K562 (cell line): Measurements from ENCODE around the gene GAPVD1. TPM values are rescaled to one million over a fixed set of nuclear protein-coding genes. Genes with fewer than 3 reads are reported as not detected.

Source experiments
- CEBPG ChIP-seq, 3 experiments: fragments of 200-800 bp in 1 of 3; sonication (Bioruptor generic) in 1 of 3; sonication (generic) in 1 of 3; formaldehyde crosslinking in 1 of 3; IDR thresholded peaks in 2 of 3; conservative IDR thresholded peaks in 1 of 3; 2 replicates each; pipeline versions ENCODE4 v1.6.1 to v1.8.0; 2016 to 2022; ENCODE audit warnings: missing compliant biosample characterization in 2 of 3, missing genetic modification characterization in 2 of 3, mild to moderate bottlenecking in 1 of 3, missing genetic modification reagents in 1 of 3
- ILF3 ChIP-seq: fragments of 450-650 bp; IDR thresholded peaks from 2 replicates; pipeline ENCODE4 v1.6.1; 2018; ENCODE audit warnings: antibody characterized with exemption, mild to moderate bottlenecking, moderate library complexity, borderline replicate concordance
- PHF21A ChIP-seq: fragments of 450-650 bp; IDR thresholded peaks from 2 replicates; pipeline ENCODE4 v1.6.1; 2017; ENCODE audit warnings: low read depth, borderline replicate concordance
- PRMT5 ChIP-seq: sonication (generic); formaldehyde crosslinking; IDR thresholded peaks from 2 replicates; pipeline ENCODE4 v1.5.0; 2020; ENCODE audit warnings: missing genetic modification reagents
- RB1 ChIP-seq: fragments of 450-650 bp; IDR thresholded peaks from 2 replicates; pipeline ENCODE4 v1.6.1; 2017; ENCODE audit warnings: low read depth, mild to moderate bottlenecking
- SAFB ChIP-seq: fragments of 200-400 bp; formaldehyde crosslinking; IDR thresholded peaks from 2 replicates; pipeline ENCODE4 v1.6.1; 2017; ENCODE audit warnings: low read depth, low read length, borderline replicate concordance
- SAP30 ChIP-seq: fragments of 200-600 bp; sonication (generic); IDR thresholded peaks from 2 replicates; pipeline ENCODE4 v1.6.1; 2012; ENCODE audit warnings: borderline replicate concordance, low read depth, mild to moderate bottlenecking, moderate library complexity, low read length, control low read depth, inconsistent platforms; ENCODE audit not compliant: insufficient read depth, poor library complexity, severe bottlenecking
- SP2 ChIP-seq: IDR thresholded peaks from 2 replicates; pipeline ENCODE4 v1.6.1; 2011; ENCODE audit warnings: mild to moderate bottlenecking, low read depth, low read length, moderate library complexity; ENCODE audit not compliant: poor library complexity, severe bottlenecking; ENCODE audit errors: extremely low read depth
- SPI1 ChIP-seq: IDR thresholded peaks from 2 replicates; pipeline ENCODE4 v1.6.1; 2011; ENCODE audit warnings: low read depth, low read length, control low read depth, borderline replicate concordance
- SRSF3 ChIP-seq: fragments of 200-400 bp; formaldehyde crosslinking; IDR thresholded peaks from 2 replicates; pipeline ENCODE4 v1.6.1; 2016; ENCODE audit warnings: mild to moderate bottlenecking, low read length, moderate library complexity; ENCODE audit not compliant: insufficient read depth
- ZNF274 ChIP-seq: IDR thresholded peaks from 2 replicates; pipeline ENCODE4 v1.6.1; 2011; ENCODE audit warnings: low read depth, mild to moderate bottlenecking, low read length, moderate library complexity, borderline replicate concordance
- ZNF507 ChIP-seq: conservative IDR thresholded peaks from 2 replicates; pipeline ENCODE4 v1.6.1; 2017; ENCODE audit warnings: missing genetic modification characterization, missing compliant biosample characterization
- ZNF830 ChIP-seq: fragments of 250-450 bp; sonication (Bioruptor Pico); IDR thresholded peaks from 2 replicates; pipeline ENCODE4 v1.5.0; 2021; ENCODE audit warnings: mild to moderate bottlenecking
- polyA plus RNA-seq, 8 experiments: library from polyadenylated mRNA; depleted of rRNA in 4 of 8; stranded (reverse) in 5 of 8; unstranded in 3 of 8; fragments of >200 nt; fragmentation: Nextera tagmentation in 2 of 8; fragmentation: Illumina TruSeq in 1 of 8; extraction: Ambion mirVana in 2 of 8; extraction: Trizol in 1 of 8; gene quantifications; 2 replicates each; pipeline versions ENCODE4 v1.2.1 to v1.2.3, GENCODE V29; 2011 to 2014; ENCODE audit warnings: inconsistent platforms in 1 of 8, missing spikeins in 1 of 8
- total RNA-seq, 7 experiments: library from RNA; depleted of rRNA in 6 of 7; stranded (reverse); fragments of >200 nt in 6 of 7; fragmentation: Illumina TruSeq in 2 of 7; extraction: Trizol in 2 of 7; gene quantifications; 2 replicates each; pipeline versions ENCODE4 v1.2.1 to v1.2.3, GENCODE V29; 2011 to 2021; ENCODE audit warnings: low replicate concordance in 1 of 7
- TF ChIP-seq, protein P1 (sequence below): sonication (generic); formaldehyde crosslinking; IDR thresholded peaks from 2 replicates; pipeline ENCODE4 v1.8.1; 2023; ENCODE audit warnings: mild to moderate bottlenecking, missing genetic modification reagents
- TF ChIP-seq, protein P2 (sequence below): fragments of 450-650 bp; formaldehyde crosslinking; IDR thresholded peaks from 2 replicates; pipeline ENCODE4 v1.4.0; 2020; ENCODE audit warnings: mild to moderate bottlenecking, moderate library complexity
- TF ChIP-seq, protein P3 (sequence below), 3 experiments: fragments of 200-800 bp in 1 of 3; fragments of 250-450 bp in 1 of 3; fragments of 450-650 bp in 1 of 3; sonication (Bioruptor Pico) in 1 of 3; sonication (Bioruptor generic) in 1 of 3; formaldehyde crosslinking in 1 of 3; IDR thresholded peaks; 2 replicates each; pipeline versions ENCODE4 v1.6.1 to v1.8.0; 2016 to 2022; ENCODE audit warnings: mild to moderate bottlenecking in 2 of 3, missing genetic modification characterization in 2 of 3, missing compliant biosample characterization in 1 of 3, moderate library complexity in 1 of 3

GAPVD1 gene
- total and polyA plus RNA-seq, 9 of the 15 experiments (the other 6 are each of a cell fraction or from before 2014, with no cell fraction given) = 9.5 to 66.1 (median 45.5) TPM

DNA sequence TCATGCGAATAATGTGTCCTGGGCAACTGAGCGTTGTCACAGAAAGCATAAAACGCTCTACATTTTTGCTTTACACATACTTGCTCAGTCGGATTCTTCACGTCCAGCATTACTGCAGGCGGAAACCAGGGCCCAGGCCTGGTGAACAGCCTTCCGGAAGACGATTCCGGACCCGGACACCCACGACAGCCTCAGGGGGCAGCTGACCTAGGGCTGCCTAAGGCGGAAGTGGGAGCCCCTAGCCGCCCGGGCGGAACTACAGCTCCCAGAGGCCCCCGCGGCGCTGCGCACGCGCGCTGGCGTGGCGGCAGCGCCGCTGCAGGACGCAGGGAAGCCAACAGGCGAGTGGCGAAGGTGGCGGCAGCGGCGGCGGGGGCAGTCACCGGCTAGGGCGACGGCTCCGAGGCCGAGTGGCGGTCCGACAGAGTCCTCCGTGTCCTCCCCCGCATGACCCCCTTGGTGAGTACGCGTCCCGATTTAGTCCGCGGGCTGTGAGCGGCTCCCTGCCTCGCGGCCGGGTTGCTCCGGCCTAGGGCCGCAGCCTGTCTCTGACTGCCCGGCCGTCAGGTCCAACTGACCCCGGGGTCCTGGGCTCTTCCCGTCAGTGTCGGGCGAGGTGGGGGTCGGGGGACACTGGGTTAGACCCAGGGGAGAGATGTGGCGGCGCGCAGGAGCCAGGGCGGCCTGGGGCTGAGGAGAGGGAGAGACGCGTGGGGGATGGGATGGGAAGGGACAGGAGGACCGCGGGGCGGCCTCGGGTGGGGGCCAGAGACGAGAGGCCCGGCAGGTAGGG lies at the start of gene GAPVD1 (continued):
- TF ChIP-seq, protein P1, sequence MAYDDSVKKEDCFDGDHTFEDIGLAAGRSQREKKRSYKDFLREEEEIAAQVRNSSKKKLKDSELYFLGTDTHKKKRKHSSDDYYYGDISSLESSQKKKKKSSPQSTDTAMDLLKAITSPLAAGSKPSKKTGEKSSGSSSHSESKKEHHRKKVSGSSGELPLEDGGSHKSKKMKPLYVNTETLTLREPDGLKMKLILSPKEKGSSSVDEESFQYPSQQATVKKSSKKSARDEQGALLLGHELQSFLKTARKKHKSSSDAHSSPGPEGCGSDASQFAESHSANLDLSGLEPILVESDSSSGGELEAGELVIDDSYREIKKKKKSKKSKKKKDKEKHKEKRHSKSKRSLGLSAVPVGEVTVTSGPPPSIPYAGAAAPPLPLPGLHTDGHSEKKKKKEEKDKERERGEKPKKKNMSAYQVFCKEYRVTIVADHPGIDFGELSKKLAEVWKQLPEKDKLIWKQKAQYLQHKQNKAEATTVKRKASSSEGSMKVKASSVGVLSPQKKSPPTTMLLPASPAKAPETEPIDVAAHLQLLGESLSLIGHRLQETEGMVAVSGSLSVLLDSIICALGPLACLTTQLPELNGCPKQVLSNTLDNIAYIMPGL (CRISPR knock-in tag) = peak; percentile 86
- TF ChIP-seq SP2 (no peak), SAFB (no peak), PRMT5 (CRISPR knock-in tag) (peak; percentile 64; the same call in 1 of the 2 replicates), PHF21A (peak; percentile 92), CEBPG (CRISPR knock-in tag; IDR thresholded peaks at IDR 0.05) (0 out of 2 replicates have a peak, but pooled peaks have one; percentile 37), CEBPG (tag; conservative IDR thresholded peaks at IDR 0.05 in 1 of 2, IDR thresholded peaks at IDR 0.05 in 1 of 2) (no peak), ZNF830 (CRISPR knock-in tag) (no peak), SRSF3 (no peak), RB1 (peak; percentile 95), ZNF274 (no peak), ILF3 (0 out of 2 replicates have a peak, but pooled peaks have one; percentile 71), SAP30 (peak; percentile 41), SPI1 (peak; percentile 87), ZNF507 (no peak)
- TF ChIP-seq, protein P2, sequence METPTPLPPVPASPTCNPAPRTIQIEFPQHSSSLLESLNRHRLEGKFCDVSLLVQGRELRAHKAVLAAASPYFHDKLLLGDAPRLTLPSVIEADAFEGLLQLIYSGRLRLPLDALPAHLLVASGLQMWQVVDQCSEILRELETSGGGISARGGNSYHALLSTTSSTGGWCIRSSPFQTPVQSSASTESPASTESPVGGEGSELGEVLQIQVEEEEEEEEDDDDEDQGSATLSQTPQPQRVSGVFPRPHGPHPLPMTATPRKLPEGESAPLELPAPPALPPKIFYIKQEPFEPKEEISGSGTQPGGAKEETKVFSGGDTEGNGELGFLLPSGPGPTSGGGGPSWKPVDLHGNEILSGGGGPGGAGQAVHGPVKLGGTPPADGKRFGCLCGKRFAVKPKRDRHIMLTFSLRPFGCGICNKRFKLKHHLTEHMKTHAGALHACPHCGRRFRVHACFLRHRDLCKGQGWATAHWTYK (CRISPR knock-in tag) = 0 out of 2 replicates have a peak, but pooled peaks have one; percentile 75
- TF ChIP-seq, protein P3, sequence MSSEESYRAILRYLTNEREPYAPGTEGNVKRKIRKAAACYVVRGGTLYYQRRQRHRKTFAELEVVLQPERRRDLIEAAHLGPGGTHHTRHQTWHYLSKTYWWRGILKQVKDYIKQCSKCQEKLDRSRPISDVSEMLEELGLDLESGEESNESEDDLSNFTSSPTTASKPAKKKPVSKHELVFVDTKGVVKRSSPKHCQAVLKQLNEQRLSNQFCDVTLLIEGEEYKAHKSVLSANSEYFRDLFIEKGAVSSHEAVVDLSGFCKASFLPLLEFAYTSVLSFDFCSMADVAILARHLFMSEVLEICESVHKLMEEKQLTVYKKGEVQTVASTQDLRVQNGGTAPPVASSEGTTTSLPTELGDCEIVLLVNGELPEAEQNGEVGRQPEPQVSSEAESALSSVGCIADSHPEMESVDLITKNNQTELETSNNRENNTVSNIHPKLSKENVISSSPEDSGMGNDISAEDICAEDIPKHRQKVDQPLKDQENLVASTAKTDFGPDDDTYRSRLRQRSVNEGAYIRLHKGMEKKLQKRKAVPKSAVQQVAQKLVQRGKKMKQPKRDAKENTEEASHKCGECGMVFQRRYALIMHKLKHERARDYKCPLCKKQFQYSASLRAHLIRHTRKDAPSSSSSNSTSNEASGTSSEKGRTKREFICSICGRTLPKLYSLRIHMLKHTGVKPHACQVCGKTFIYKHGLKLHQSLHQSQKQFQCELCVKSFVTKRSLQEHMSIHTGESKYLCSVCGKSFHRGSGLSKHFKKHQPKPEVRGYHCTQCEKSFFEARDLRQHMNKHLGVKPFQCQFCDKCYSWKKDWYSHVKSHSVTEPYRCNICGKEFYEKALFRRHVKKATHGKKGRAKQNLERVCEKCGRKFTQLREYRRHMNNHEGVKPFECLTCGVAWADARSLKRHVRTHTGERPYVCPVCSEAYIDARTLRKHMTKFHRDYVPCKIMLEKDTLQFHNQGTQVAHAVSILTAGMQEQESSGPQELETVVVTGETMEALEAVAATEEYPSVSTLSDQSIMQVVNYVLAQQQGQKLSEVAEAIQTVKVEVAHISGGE (CRISPR knock-in tag; IDR thresholded peaks at IDR 0.05) = peak in 2 of 3 experiments; percentile 70 to 95; a peak in 4 of 6 replicates
